Amniotic epithelial cell (primary cell): Measurements from ENCODE around the gene RAPGEF3.

Source experiments
- DNase-seq: peaks from one replicate; pipeline ENCODE4 v3.0.0-alpha.2; 2010; ENCODE audit warnings: low read depth

RAPGEF3 gene

GRCh38 chr12:47776471-47777143 is 17.9 kb upstream of the RAPGEF3 start:
- peak; percentile 70 for DNase-seq

GRCh38 chr12:47775100-47775911 is 16.6 kb upstream of the RAPGEF3 start:
- DNase-seq, result peak; percentile 51

GRCh38 chr12:47774663-47775062 is 16.0 kb upstream of the RAPGEF3 start:
- DNase-seq, result no peak

DNA sequence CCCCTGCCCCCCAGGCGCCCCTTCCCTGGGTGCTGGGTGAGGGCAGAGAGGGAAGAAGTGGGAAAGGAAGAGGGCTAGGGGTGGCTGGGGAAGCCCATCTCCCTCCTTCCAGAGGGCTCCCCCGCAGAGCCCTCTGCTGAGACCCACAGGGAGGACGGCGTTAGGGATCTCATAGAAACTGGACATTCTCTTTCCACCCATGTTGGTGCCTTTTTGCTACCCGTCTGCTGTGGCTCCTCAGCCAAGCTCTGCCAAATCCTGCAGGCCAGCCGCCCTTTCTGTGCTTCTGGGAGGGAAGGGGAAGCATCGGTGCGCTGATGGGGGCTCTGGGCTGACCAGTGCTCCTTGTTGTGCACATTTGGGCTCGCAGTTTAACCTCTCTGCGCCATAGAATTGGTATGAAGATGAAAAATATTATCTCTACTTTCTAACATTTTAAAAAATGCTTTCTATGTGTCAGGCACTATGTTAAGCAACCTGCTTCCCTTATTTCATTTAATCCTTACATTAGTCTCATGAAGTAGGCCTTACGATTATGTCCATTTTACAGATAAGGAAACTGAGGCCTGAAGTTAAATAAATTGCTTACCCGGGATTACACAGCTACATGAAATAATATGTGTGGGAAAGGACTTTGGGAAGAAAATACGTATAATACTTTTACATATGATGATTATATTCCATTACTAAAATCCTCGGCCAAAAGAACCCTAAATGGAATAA is 15.3 kb upstream of the RAPGEF3 start:
- no peak for DNase-seq

GRCh38 chr12:47773062-47773857 is 14.6 kb upstream of the RAPGEF3 start, which contains the start of gene SLC48A1:
Gene SLC48A1, plus strand, starts transcription at chr12:47773238. Its CDS starts 67 bp downstream, at chr12:47773305.
- no peak for DNase-seq

DNA sequence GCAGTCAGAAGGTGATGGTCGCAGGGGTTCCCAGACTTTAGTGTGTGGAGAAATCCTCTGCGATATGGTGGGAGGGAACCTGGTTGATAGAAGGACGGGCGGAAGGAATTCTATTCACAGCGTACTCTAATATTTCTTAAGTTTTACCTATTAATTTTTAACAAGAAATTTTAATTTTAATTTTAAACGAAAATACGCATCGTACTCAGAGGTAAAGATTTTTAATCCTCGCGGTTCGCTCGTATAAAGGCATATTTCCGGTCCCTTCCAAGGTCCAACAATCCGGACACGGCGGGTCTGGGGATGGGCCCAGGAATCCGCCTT is 14.0 kb upstream of the RAPGEF3 start:
- DNase-seq, result no peak

GRCh38 chr12:47772094-47772660 is 13.5 kb upstream of the RAPGEF3 start:
- no peak for DNase-seq

- DNase-seq, result no peak
Measured at GRCh38 chr12:47771304-47771703, 12.6 kb upstream of the RAPGEF3 start.

GRCh38 chr12:47770086-47770726 is 11.5 kb upstream of the RAPGEF3 start:
- DNase-seq, result peak; percentile 81

- no peak for DNase-seq
Measured at GRCh38 chr12:47769234-47770085, 10.8 kb upstream of the RAPGEF3 start.

DNA sequence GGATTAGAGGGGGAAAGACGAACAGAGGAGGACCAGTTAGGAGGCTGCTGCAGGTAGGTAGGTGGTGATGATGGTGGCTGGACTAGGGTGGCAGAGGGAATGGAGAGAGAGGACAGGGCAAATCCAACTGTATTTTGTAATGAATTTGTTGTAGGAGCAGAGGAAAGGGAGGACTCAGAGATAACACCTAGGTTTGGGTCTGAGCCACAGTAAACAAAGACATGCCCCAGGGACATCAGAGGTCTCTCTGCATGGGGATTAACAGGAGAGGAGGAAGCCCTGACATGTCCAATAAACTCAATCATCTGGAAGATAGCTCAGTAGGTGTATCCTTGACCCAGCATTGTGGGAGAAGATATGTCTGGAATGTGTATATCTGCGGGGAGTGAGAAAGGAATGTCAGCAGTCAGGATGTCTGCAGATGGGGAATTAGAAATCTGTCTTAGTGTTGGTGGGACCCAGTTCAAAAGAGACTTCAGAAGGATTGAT is 9.7 kb upstream of the RAPGEF3 start:
- DNase-seq, result peak; percentile 68

DNA sequence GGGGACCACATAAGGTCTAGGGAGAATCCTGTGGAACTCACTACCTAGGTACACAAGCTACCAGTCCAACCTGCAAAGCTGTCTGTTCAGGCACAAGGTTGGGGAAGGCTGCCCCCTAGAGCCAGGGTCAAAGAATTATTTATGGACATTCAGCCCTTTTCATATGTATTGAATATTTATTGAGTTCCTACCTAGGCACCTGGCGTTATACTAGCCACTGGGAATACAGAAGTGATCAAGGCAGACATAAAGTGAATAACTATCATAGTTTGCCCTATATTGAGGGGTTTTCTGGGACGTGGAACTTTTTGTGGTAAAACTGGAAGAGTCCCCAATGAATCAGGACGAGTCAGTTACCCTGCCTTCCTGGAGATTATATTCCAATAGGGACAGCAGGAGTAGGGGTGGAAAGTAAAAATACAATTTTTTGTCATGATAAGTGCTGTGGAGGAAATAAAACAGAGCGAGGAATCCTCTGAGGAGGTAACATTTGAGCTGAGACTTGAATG is 8.6 kb upstream of the RAPGEF3 start:
- peak; percentile 30 for DNase-seq

DNA sequence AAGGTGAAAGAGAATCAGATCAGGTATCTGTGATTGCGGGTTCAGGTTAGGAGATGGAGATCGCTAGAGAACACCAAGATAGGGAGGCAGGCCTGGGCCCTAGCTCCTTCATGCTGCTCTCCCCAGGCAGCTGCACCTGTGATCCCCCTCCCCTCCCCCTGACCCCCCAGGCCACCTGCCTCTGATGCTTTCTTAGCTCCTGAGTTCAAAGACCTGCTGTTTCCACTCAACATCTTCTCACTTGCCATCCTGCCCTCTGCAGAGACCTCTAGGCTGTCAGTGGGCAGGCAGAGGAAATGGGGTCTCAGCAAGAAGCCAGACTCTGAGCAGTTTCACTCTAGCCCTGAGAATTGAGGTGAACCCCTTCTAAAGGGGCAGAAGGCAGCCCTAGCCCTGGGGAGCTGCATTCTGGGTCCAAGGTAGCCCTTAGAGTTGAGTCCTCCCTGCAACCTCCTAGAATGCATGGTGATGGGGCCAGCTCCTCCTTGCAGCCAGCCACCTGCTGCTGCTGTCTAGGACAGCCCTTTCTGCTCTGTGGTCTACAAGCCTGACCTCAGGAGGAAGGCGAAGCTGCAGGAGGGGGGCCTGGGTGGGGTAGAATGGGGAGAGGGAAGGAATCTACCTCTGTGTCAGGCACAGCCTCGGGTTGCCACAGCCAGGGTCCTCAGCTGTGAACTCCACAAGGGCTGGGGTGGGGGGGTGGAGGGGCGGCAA is 8.0 kb upstream of the RAPGEF3 start:
- DNase-seq, result no peak

GRCh38 chr12:47763481-47764346 is 5.0 kb upstream of the RAPGEF3 start:
- peak; percentile 24 for DNase-seq

GRCh38 chr12:47762850-47763465 is 4.3 kb upstream of the RAPGEF3 start:
- DNase-seq, result no peak

DNA sequence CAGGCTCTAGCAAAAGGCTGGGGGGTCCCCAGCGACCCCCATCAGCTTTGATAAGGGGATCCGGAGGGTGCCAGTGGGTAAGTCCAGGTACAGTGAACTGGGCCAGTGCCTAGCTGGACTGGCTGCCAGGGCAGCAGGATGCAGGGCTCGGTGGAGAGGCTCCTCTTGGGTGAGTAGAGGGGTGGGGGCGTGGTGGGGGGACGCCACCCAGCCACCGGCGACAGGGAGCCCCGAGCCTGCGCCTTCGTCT is 171 bp downstream of the RAPGEF3 start:
- no peak for DNase-seq

- no peak for DNase-seq
Measured at GRCh38 chr12:47757840-47758583, 668 bp downstream of the RAPGEF3 start.
